MM.1S (cell line): Measurements from ENCODE around the gene CTNNA3.

Experiments used
- DNase-seq: peaks from one replicate; pipeline ENCODE4 v3.0.0-alpha.2; 2015
- H2AFZ ChIP-seq: fragments of 300-600 bp; sonication (generic); 2 replicates; pipeline ENCODE4 v1.6.0; 2016; ENCODE audit warnings: antibody characterized with exemption, low read length
- H3F3A ChIP-seq: fragments of 300-600 bp; sonication (generic); 2 replicates; pipeline ENCODE4 v1.6.1; 2016; ENCODE audit warnings: mild to moderate bottlenecking, antibody characterized with exemption, low read length, moderate library complexity, mixed read lengths; ENCODE audit not compliant: insufficient read depth
- H3K27ac ChIP-seq: fragments of 300-600 bp; sonication (generic); 2 replicates; pipeline ENCODE4 v1.5.1; 2016; ENCODE audit warnings: mild to moderate bottlenecking, low read length
- H3K27me3 ChIP-seq: fragments of 300-600 bp; sonication (generic); replicated peaks from 2 replicates; pipeline ENCODE4 v1.6.0; 2016; ENCODE audit warnings: low read length; ENCODE audit not compliant: insufficient read depth
- H3K36me3 ChIP-seq: fragments of 300-600 bp; sonication (generic); replicated peaks from 2 replicates; pipeline ENCODE4 v1.6.1; 2016; ENCODE audit warnings: mild to moderate bottlenecking, low read length, mixed read lengths; ENCODE audit not compliant: insufficient read depth
- H3K4me1 ChIP-seq: fragments of 300-600 bp; sonication (generic); 2 replicates; pipeline ENCODE4 v1.6.1; 2016; ENCODE audit warnings: low read length, mixed read lengths
- H3K4me2 ChIP-seq: fragments of 300-600 bp; sonication (generic); 2 replicates; pipeline ENCODE4 v1.6.0; 2016; ENCODE audit warnings: low read depth, low read length
- H3K4me3 ChIP-seq: fragments of 300-600 bp; sonication (generic); 2 replicates; pipeline ENCODE4 v1.5.1; 2016; ENCODE audit warnings: low read length, mixed read lengths
- H3K79me2 ChIP-seq: fragments of 300-600 bp; sonication (generic); 2 replicates; pipeline ENCODE4 v1.6.1; 2016; ENCODE audit warnings: mixed run types, low read length, mixed read lengths
- H3K9ac ChIP-seq: fragments of 300-600 bp; sonication (generic); 2 replicates; pipeline ENCODE4 v1.6.1; 2016; ENCODE audit warnings: low read length, mixed read lengths
- H3K9me2 ChIP-seq: fragments of 300-600 bp; sonication (generic); replicated peaks from 2 replicates; pipeline ENCODE4 v1.6.1; 2016; ENCODE audit warnings: mild to moderate bottlenecking, low read length, mixed read lengths; ENCODE audit not compliant: insufficient read depth
- H3K9me3 ChIP-seq: fragments of 300-600 bp; sonication (generic); replicated peaks from 2 replicates; pipeline ENCODE4 v1.6.1; 2016; ENCODE audit warnings: mild to moderate bottlenecking, low read length, mixed read lengths; ENCODE audit not compliant: insufficient read depth
- H4K20me1 ChIP-seq: fragments of 300-600 bp; sonication (generic); 2 replicates; pipeline ENCODE4 v1.6.1; 2016; ENCODE audit warnings: mild to moderate bottlenecking, low read length, moderate library complexity, mixed read lengths; ENCODE audit not compliant: insufficient read depth
- EZH2 ChIP-seq: fragments of 300-600 bp; sonication (generic); optimal IDR thresholded peaks from 2 replicates; pipeline ENCODE3; 2017; ENCODE audit warnings: low read depth, mild to moderate bottlenecking, antibody characterized with exemption, low read length, mixed read lengths
- EZH2phosphoT487 ChIP-seq: fragments of 300-600 bp; sonication (generic); IDR thresholded peaks from 2 replicates; pipeline ENCODE4 v1.6.1; 2018; ENCODE audit warnings: antibody characterized with exemption, low read length
- TF ChIP-seq, protein P1 (sequence below): fragments of 300-600 bp; sonication (generic); IDR thresholded peaks from 2 replicates; pipeline ENCODE4 v1.5.1; 2016; ENCODE audit warnings: antibody characterized with exemption, low read length, mixed read lengths

Gene CTNNA3

DNA sequence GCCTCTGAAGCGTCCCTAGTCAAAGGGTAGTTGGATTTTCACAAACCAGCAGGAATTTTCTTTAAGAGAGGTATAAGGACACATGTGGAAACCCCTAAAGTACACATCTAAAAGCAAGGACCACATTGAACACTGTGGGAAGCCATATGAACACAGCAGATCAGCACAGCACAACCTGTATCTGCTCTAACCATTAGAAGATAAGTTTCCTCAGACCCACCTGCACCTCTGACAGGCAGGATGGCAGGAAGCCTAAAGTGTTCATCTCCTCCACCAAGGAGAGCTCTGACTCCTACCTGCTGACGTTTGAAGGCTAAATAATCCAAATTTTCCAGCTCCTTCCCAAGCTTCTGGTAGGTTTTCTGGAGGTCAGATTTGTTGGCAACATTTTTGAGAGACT, 174.4 kb downstream of the CTNNA3 start:
- Histone ChIP-seq H3K9ac (peak overlapping the region; percentile 1; the same call in 1 of the 2 replicates), H3K9me3 (no peaks in the 10 kb centered on the region), H3K4me2 (peak overlapping the region; percentile 12; the same call in 1 of the 2 replicates), H3K4me3 (peak overlapping the region; percentile 3; the same call in 1 of the 2 replicates), H3K9me2 (no peaks in the 10 kb centered on the region), H3F3A (no peaks in the 10 kb centered on the region), H3K27ac (no peak overlapping the region), H3K27me3 (no peaks in the 10 kb centered on the region), H3K79me2 (no peaks in the 10 kb centered on the region), H2AFZ (peak overlapping the region; percentile 33; the same call in 1 of the 2 replicates), H3K4me1 (no peaks in the 10 kb centered on the region), H3K36me3 (no peaks in the 10 kb centered on the region), H4K20me1 (no peaks in the 10 kb centered on the region)
- no peak for DNase-seq
- TF ChIP-seq, protein P1, sequence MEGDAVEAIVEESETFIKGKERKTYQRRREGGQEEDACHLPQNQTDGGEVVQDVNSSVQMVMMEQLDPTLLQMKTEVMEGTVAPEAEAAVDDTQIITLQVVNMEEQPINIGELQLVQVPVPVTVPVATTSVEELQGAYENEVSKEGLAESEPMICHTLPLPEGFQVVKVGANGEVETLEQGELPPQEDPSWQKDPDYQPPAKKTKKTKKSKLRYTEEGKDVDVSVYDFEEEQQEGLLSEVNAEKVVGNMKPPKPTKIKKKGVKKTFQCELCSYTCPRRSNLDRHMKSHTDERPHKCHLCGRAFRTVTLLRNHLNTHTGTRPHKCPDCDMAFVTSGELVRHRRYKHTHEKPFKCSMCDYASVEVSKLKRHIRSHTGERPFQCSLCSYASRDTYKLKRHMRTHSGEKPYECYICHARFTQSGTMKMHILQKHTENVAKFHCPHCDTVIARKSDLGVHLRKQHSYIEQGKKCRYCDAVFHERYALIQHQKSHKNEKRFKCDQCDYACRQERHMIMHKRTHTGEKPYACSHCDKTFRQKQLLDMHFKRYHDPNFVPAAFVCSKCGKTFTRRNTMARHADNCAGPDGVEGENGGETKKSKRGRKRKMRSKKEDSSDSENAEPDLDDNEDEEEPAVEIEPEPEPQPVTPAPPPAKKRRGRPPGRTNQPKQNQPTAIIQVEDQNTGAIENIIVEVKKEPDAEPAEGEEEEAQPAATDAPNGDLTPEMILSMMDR: no peak
- TF ChIP-seq EZH2: no peak
- no peak for TF ChIP-seq EZH2phosphoT487

DNA sequence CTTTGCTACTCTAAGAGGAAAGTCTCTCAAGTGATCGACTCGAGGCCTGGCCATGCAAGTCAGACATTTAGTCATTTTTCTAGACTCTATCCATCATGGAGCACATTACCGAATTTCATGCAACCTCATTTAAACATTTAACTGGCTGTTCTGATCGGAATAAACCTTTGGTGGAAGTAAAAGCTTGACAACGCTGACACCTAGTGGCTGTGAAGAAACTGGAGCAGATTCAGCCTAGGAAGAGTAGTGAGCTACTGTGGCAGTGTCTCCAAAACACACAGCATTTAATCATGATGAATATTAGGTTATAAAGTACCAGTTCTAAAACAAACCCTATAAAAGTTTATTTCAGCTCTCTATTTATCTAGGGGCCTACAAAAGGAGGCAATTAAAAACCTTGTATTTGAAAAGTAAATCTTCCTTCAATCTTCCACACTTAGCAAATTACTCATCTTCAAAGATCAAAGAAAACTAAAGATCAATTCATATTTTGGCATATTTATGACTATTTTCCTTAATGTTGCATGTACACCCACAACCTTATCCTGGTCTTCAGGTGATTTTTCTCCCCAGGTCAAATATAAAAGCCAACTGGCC, 175.0 kb downstream of the CTNNA3 start:
- no peaks in the 10 kb centered on the region for H3K79me2 ChIP-seq
- peak; percentile 70 for DNase-seq
- no peak overlapping the region for H3K27ac ChIP-seq
- H3K9me3 ChIP-seq: no peaks in the 10 kb centered on the region
- H4K20me1 ChIP-seq: no peaks in the 10 kb centered on the region
- no peaks in the 10 kb centered on the region for H3K9me2 ChIP-seq
- H3K36me3 ChIP-seq: no peaks in the 10 kb centered on the region
- H3K4me1 ChIP-seq: no peaks in the 10 kb centered on the region
- H3K4me2 ChIP-seq: no peak overlapping the region
- H3K9ac ChIP-seq: no peak overlapping the region
- no peak overlapping the region for H3K4me3 ChIP-seq
- TF ChIP-seq, protein P1: peak; percentile 86
- no peak for TF ChIP-seq EZH2
- no peaks in the 10 kb centered on the region for H3K27me3 ChIP-seq
- H2AFZ ChIP-seq: no peak overlapping the region; the same call in 1 of the 2 replicates
- H3F3A ChIP-seq: no peaks in the 10 kb centered on the region

DNA sequence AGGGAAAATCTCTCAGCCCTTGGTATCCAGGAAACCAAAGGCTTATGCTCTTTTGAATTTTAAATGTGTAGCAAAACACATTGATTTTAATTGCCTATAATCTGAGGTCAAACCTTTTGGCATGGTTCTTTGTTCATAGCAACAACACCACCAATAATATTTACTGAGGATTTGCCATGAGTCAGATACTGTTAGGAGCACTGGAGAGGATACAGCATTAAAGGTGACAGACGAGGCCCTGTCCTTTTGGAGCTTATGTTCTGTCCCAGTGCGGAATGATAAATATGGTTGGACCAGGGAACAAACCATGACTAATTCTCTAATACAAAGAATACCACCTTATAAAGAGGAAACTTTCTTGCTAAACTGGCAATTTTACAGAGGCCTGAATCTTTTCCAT, 176.6 kb downstream of the CTNNA3 start:
- Histone ChIP-seq H2AFZ (no peak overlapping the region), H3K9ac (no peak overlapping the region), H3K36me3 (no peaks in the 10 kb centered on the region), H3K4me2 (no peak overlapping the region), H3K4me1 (no peaks in the 10 kb centered on the region), H3K9me3 (no peaks in the 10 kb centered on the region), H3F3A (no peaks in the 10 kb centered on the region), H3K27me3 (no peaks in the 10 kb centered on the region), H3K27ac (no peak overlapping the region), H3K9me2 (no peaks in the 10 kb centered on the region), H3K79me2 (no peaks in the 10 kb centered on the region), H4K20me1 (no peaks in the 10 kb centered on the region), H3K4me3 (no peak overlapping the region)
- TF ChIP-seq EZH2: no peak
- TF ChIP-seq, protein P1: no peak
- no peak for TF ChIP-seq EZH2phosphoT487
- no peak for DNase-seq
